GM10847 (cell line): ENCODE measurements around the gene ADCY7.

Source experiments
- POLR2A ChIP-seq: IDR thresholded peaks from 2 replicates; pipeline ENCODE4 v1.6.1; 2011; ENCODE audit not compliant: insufficient read length; ENCODE audit errors: extremely low read depth

Gene ADCY7

GRCh38 chr16:50282955-50283631, 16.7 kb downstream of the ADCY7 start:
- no peak for TF ChIP-seq POLR2A

DNA sequence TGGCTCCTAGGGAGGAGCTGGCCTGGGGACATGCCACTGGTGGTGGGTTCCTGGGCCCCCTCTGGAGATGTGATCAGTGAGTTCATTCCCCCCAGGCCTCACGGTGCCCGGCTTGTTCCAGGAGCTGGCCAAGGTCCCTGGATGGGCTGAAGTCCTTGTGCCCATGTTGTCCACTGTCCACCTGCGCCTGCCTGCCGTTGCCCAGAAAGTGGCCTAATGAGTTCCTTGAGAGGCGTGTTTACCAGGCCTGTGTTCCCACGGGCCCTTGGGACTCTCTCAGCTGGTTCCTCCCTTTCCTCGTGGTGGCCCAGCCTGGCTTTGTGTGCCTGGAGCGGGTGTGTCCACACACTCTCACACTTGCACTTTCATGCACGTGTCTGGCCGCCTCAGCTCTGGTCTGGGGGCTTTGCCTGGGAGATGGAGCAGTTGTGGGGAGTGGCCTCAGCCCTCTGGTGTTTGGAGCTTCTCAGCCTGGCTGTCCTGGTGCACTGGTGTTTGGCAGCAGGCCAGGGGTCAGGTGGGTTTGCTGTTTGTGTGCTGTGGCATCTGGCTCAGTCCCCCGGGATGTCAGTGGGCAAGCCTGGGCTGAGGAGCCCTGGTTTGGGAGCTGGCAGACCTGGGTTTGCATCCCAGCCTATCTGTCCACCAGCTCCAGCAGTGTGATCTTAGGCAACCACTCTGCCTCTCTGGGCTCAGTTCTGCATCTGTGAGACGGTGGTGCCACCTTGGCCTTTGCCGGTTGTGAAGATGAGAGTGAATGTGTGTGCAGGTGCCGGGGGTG, 18.0 kb downstream of the ADCY7 start:
- TF ChIP-seq POLR2A, result no peak

DNA sequence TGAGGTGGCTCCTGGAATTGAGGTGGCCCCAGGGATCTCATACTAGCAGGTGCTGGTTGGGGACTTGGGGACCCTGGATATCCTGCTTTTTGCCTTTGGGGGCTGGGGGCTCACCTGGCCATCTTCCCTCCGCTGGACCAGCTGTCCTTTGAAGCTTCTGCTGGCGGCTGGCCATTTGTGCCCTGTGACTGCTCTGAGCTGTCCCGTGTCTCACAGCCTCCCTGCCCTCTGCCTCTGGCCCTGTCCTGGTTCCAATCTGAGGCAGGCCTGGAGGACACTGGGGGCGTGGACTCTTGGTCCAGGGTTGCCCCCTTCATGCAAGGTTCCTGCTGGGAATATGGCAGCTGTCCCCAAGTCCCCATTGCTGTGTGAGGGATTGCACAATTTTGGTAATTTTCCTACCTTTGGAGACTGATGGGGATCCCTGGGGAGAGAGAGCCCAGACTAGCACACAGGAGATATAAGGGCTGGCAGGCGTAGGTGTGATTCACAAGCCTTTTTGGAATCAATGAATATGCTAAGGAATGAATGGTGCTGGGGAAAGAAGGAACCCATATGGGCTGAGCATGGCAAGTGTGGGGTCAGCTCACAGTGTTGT, 19.2 kb downstream of the ADCY7 start:
- TF ChIP-seq POLR2A, result no peak

DNA sequence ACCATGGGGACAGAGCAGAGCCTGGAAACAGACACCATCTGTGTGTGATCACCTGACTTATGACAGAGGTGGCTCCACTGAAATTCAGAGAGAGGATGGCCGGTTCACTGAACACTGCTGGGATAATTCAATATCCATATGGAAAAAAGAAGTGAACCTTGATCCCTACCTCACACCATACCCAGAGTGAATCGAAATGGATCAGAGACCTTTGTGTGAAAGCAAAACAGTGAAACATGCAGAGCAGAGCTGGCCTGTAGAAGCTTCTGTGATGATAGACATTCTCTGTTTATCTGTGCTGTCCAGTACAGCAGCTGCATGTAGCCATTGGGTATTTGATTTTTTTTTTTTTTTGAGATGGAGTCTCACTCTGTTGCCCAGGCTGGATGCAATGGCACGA, 20.3 kb downstream of the ADCY7 start:
- no peak for TF ChIP-seq POLR2A

DNA sequence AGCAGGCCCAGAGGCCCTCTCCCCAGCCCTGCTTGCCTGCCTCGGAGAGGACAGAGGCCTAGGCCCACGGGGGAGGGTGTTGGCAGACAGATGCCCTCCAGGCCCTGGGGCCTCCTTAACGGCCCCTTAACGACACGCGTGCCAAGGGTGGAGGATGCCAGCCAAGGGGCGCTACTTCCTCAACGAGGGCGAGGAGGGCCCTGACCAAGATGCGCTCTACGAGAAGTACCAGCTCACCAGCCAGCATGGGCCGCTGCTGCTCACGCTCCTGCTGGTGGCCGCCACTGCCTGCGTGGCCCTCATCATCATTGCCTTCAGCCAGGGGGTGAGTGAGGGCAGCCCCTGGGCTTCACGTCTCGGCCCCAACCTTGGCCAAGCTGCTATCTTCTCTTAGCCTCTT, 21.7 kb downstream of the ADCY7 start:
- TF ChIP-seq POLR2A, result no peak

- TF ChIP-seq POLR2A, result no peak
Measured at GRCh38 chr16:50288920-50289319, 22.6 kb downstream of the ADCY7 start.

GRCh38 chr16:50289950-50290764, 23.8 kb downstream of the ADCY7 start:
- no peak for TF ChIP-seq POLR2A

DNA sequence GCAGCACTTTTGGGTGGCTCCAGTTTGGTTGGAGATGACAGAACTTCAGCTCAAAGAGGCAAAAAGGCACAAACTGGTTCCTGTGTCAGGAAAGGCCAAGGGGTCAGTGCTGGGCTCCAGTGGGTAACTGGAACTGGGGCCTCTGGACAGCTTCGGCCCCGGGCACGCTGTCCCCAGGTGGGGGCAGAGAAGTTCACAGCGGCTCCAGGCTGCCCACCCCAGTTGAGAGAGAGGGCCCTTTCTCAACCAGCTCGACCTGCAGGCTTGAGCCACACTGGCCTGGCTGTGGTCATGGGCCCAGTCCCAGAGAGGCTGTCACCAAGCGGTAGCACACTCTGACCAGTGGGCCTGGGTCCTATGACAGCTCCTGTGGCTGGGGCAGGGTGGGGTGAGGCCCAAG, 24.5 kb downstream of the ADCY7 start:
- TF ChIP-seq POLR2A, result no peak

DNA sequence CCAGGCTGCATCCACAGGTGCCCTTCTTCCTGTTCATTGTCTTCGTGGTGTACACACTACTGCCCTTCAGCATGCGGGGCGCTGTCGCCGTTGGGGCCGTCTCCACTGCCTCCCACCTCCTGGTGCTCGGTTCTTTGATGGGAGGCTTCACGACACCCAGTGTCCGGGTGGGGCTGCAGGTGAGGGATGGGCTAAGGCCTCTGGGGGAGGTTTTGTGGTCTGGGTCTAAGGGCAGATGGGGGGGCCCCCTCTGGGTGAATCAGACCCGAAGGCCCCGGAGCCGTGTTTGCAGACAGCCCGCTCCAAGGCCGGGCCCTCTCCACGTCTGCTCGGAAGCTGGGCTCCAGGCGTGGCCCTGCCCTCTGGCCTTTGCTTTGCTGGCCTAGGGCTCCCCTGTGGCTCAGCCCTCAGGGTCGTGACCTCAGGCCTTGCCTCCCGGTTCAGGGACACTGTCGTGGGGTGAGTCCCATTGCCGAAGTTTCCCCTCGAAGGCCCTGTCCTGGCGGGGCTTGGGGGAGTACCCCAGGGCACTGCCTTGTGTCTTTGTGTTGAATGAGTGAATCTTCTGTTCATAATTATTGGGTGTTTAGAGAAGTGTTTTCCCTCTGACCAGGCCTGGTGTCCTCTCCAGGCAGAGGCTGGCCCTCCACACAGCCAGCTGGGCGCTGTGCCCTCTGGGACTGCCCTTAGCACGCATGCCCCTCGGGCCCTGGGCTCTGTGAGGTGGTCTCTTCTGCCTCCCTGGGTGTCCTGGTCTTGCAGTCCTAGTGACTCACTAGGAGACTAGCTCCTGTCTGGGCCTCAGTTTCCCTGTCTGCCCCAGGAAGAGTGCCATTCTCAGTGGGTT, 25.6 kb downstream of the ADCY7 start:
- no peak for TF ChIP-seq POLR2A

- no peak for TF ChIP-seq POLR2A
Measured at GRCh38 chr16:50292566-50292948, 26.2 kb downstream of the ADCY7 start.

DNA sequence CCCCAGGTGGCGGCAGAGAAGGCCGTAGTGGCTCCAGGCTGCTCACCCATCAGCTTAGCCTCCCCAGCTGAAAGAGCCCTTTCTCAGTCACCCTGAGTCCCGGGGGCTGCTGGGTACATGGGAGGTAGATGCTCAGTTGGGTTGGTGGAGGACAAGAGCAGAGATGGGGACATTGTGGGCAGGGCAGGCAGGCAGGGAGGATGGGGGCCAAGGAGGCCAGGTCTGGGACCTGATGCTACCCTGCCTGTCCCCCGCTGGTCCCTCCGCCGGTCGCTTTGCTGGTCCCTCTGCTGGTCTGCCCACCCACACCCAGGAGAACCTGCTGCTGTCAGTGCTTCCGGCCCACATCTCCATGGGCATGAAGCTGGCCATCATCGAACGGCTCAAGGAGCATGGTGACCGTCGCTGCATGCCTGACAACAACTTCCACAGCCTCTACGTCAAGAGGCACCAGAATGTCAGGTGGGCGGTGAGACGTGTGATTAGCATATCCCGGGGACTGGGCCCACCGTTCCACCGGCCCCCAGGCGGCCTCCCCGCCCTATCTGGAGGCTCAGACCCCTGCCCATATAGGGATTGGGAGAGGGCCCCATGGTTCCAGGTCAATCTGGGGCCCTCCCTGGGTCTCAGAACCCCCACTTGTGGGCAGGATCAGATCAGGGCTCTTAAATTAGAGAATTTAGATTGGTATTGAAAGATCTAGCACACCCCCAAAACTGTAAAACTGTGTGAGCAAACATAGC, 26.9 kb downstream of the ADCY7 start:
- no peak for TF ChIP-seq POLR2A

GRCh38 chr16:50293994-50294855, 27.9 kb downstream of the ADCY7 start:
- TF ChIP-seq POLR2A, result no peak

DNA sequence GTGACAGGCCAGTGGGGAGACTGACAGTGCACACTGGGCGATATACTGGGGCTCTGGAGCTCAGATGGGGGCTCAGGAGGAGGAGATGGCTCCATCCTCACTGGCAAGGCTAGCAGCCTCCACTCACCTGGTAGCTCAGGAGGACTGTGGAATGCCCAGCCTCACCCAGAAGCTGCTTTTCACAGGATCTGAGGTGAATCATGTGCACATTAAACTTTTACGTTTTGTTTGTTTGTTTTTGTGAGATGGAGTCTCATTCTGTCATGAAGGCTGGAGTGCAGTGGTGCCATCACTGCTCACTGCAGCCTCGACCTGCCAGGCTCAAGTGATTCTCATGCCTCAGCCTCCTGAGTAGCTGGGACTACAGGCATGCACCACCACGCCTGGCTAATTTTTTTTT, 28.6 kb downstream of the ADCY7 start:
- TF ChIP-seq POLR2A, result no peak

DNA sequence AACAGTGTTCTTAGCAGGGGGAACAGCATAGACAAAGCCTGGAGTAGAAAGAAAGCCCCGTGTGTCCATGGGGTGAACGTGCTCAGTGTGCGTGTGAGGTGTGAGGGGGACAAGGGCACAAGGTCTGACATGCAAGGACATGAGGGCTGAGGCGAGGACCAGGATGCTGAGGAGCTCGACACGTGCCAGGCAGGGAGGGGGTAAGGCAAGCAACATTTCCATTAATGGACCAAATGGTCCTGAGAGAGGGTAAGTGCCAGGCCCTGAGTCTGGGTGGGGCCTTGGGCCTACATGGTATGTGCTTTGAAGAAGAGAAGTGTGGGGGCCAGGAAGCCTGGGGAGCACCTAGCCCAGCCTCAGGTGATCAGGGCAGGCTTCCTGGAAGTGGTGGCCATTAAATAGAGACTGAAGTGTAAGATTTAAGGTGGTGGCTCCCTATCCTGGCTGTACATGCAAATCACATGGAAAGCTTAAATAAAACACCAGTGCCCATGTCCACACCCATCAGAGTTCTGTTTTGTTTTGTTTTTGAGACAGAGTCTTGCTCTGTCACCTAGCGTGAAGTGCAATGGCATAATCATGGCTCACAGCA, 29.3 kb downstream of the ADCY7 start:
- TF ChIP-seq POLR2A, result no peak
